ENCODE measurements around the gene TRIM24.

TRIM24 gene

DNA sequence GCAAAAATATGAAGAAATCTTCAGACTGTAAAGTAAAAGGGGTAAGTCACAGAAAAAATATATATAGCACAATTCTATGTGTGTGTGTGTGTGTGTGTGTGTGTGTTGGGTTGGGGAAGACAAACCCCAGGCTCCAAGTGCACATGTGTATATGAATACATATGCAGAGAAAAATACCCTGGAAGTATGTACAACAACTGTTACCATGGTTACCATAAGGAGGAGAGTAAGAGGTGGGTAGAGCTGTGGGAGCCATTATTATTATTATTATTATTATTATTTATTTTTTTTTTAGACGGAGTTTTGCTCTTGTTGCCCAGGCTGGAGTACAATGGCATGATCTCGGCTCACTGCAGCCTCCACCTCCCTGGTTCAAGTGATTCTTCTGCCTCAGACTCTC is 23.7 kb upstream of the TRIM24 start:
- Histone ChIP-seq H3K4me3 (ENCODE audit: low read depth, low read length) (no peak overlapping the region), H3K27ac (no peak overlapping the region), H3K9me3 (ENCODE audit: severe bottlenecking) (no peaks in the 10 kb centered on the region), H3K36me3 (no peaks in the 10 kb centered on the region), H3K27me3 (ENCODE audit: insufficient read depth, low read depth, severe bottlenecking) (no peaks in the 10 kb centered on the region)
- DNase-seq: no peak
- no peak for TF ChIP-seq CTCF (IDR thresholded peaks at IDR 0.05; ENCODE audit: low read depth, low read length)

- no peaks in the 10 kb centered on the region for H3K27me3 ChIP-seq (ENCODE audit: insufficient read depth, low read depth, severe bottlenecking)
- DNase-seq: no peak
- H3K27ac ChIP-seq: no peak overlapping the region
- H3K4me3 ChIP-seq (ENCODE audit: low read depth, low read length): no peak overlapping the region
- no peak for TF ChIP-seq CTCF (IDR thresholded peaks at IDR 0.05; ENCODE audit: low read depth, low read length)
- H3K9me3 ChIP-seq (ENCODE audit: severe bottlenecking): no peaks in the 10 kb centered on the region
- no peaks in the 10 kb centered on the region for H3K36me3 ChIP-seq
Observed at GRCh38 chr7:138440460-138440859, 19.6 kb upstream of the TRIM24 start.

DNA sequence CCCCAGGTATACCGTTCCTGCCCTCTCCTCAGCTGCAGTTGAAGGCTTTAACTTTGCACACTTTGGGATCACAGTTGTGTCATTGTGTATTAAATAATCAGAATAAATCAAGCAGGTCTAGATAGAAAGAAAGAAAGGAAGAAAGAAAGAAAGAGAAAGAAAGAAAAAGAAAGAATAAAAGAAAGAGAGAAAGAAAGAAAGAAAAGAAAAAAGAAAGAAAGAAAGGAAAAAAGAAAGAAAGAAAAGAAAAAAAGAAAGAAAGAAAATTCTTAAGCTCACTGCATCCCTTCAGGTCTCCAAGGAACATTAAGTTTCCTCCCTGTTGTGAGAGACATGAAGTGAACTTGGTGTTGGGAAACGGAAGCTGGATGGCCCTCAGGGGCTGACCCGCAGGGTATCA is 17.2 kb upstream of the TRIM24 start:
- no peak overlapping the region for H3K27ac ChIP-seq
- no peak for DNase-seq
- TF ChIP-seq CTCF (IDR thresholded peaks at IDR 0.05; ENCODE audit: low read depth, low read length): no peak
- H3K36me3 ChIP-seq: no peaks in the 10 kb centered on the region
- no peak overlapping the region for H3K4me3 ChIP-seq (ENCODE audit: low read depth, low read length)
- H3K9me3 ChIP-seq (ENCODE audit: severe bottlenecking): no peaks in the 10 kb centered on the region
- no peaks in the 10 kb centered on the region for H3K27me3 ChIP-seq (ENCODE audit: insufficient read depth, low read depth, severe bottlenecking)

DNA sequence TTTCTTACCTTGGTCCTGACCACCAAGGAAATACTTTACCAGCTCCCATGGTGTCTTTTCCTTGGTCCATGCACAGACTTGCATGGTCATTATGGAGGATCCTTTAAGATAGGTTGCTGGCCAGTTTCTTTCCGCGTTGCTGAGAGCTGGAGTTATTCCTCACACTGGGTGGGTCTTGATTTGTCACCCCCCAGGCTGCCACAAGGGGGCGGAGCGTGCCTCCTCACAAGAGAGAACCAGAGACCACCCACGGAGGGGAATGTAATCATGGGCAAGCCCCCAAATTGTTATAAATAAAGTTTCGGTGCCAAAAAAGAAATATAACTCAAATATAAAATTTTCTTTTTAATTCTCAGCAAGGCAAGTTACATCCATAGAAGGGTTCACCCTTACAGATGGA is 10.5 kb upstream of the TRIM24 start:
- DNase-seq: peak; percentile 53

DNA sequence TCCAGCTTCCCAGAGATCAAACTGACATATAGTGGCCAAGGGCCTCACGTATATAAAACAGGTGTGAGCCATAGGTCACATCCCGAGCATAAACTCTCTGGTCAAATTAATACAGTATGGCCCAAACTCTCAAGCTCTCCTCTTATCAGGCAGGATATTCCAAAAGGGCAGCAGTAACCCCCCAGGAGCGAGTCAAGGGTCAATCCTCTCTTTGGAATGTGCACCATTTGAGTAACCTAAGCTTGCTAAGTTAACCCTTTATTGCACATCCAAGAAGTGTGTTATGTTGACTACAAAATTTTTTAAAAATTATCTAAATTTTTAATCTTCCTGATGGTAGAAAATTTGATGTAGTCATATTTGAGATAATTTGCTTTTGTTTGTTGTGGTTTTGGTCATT is 4.5 kb upstream of the TRIM24 start:
- DNase-seq: no peak
- Histone ChIP-seq H3K27me3 (ENCODE audit: insufficient read depth, low read depth, severe bottlenecking) (no peaks in the 10 kb centered on the region), H3K36me3 (no peaks in the 10 kb centered on the region), H3K4me3 (ENCODE audit: low read depth, low read length) (no peak overlapping the region), H3K27ac (no peak overlapping the region), H3K9me3 (ENCODE audit: severe bottlenecking) (no peaks in the 10 kb centered on the region)
- no peak for TF ChIP-seq CTCF (IDR thresholded peaks at IDR 0.05; ENCODE audit: low read depth, low read length)

More for the DNA sequence above, 10.5 kb upstream of the TRIM24 start:
- Histone ChIP-seq H3K9me3 (ENCODE audit: severe bottlenecking) (no peaks in the 10 kb centered on the region), H3K27me3 (ENCODE audit: insufficient read depth, low read depth, severe bottlenecking) (no peaks in the 10 kb centered on the region), H3K27ac (no peak overlapping the region), H3K36me3 (no peaks in the 10 kb centered on the region), H3K4me3 (ENCODE audit: low read depth, low read length) (no peak overlapping the region)
- TF ChIP-seq CTCF (IDR thresholded peaks at IDR 0.05; ENCODE audit: low read depth, low read length): peak; percentile 52

DNA sequence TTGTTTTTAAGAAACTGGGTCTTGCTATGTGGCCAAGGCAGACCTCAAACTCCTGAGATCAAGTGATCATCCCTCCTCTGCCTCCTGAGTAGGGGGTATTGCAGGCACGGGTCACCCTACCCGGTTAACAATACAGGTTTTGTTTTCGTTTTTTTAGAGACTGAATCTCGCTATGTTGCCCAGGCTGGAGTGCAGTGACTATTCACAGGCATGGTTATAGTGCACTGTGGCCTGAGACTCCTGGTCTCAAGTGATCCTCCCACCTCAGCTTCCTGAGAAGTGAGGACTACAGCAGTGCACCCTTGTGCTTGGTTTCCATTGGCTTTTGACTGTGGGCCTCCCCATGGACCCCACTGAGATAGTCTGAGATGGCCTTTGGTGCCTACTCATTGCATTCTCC is 3.8 kb upstream of the TRIM24 start:
- Histone ChIP-seq H3K4me3 (ENCODE audit: low read depth, low read length) (no peak overlapping the region), H3K9me3 (ENCODE audit: severe bottlenecking) (no peaks in the 10 kb centered on the region), H3K27me3 (ENCODE audit: insufficient read depth, low read depth, severe bottlenecking) (no peaks in the 10 kb centered on the region), H3K27ac (no peak overlapping the region), H3K36me3 (no peaks in the 10 kb centered on the region)
- no peak for TF ChIP-seq CTCF (IDR thresholded peaks at IDR 0.05; ENCODE audit: low read depth, low read length)
- no peak for DNase-seq
